Measurements from ENCODE around the gene LHX4.

GRCh38 chr1:180299479-180300221 lies 69.6 kb downstream of the LHX4 start:
- TF ChIP-seq YY1 (IDR thresholded peaks at IDR 0.05; ENCODE audit: insufficient read depth, insufficient read length): no peak
- no peak for TF ChIP-seq SUZ12 (IDR thresholded peaks at IDR 0.05; ENCODE audit: extremely low read depth, insufficient read depth, insufficient read length)

Measured in NT2/D1 (cell line).